Ovary (tissue), 3 donors: ENCODE results near the gene ZBTB43.

ENCODE experiments used
- CTCF ChIP-seq, 3 donors: fragments of 450-650 bp in 2 of 3; fragments of 200-600 bp in 1 of 3; IDR thresholded peaks; one replicate each; pipeline versions ENCODE4 v1.5.1 to v1.8.0; 2016 to 2022; ENCODE audit warnings: antibody characterized with exemption in 3 of 3, mild to moderate bottlenecking in 1 of 3
- EP300 ChIP-seq: sonication (generic); formaldehyde crosslinking; IDR thresholded peaks from one replicate; pipeline ENCODE4 v1.6.1; 2017; ENCODE audit warnings: antibody characterized with exemption
- POLR2A ChIP-seq: fragments of 450-650 bp; IDR thresholded peaks from one replicate; pipeline ENCODE4 v1.6.1; 2017; ENCODE audit warnings: antibody characterized with exemption, mild to moderate bottlenecking, moderate library complexity
- donor health status: DM: no; HTN: no; CAD: no.

GRCh38 chr9:126773004-126773607 is 31.7 kb upstream of the ZBTB43 start:
- TF ChIP-seq CTCF (IDR thresholded peaks at IDR 0.05) (no peak), POLR2A (no peak), EP300 (no peak)
